Endothelial cell of umbilical vein (primary cell): ENCODE results near the gene ARL3. TPM values are rescaled to one million over a fixed set of nuclear protein-coding genes. Genes with fewer than 3 reads are reported as not detected.

ENCODE experiments used
- BruUV-seq: library from RNA; stranded (reverse); fragments of 400-500 nt; replicated peaks from 2 replicates; lab custom pipeline; 2021; lab: Mats Ljungman, UMichigan
- CTCF ChIA-PET: fragments of 300-600, 350-600 bp; sonication (Branson Sonifier 250); formaldehyde crosslinking; loops from one replicate; lab custom pipeline; 2021; ENCODE audit warnings: antibody characterized with exemption, inconsistent platforms; lab: Charles Lee
- POLR2A ChIA-PET: fragments of 300-600, 350-600 bp; sonication (Branson Sonifier 250); formaldehyde crosslinking; loops from one replicate; lab custom pipeline; 2021; ENCODE audit warnings: antibody characterized with exemption, inconsistent platforms; lab: Charles Lee
- DNase-seq: peaks from one replicate; pipeline ENCODE4 v3.0.0-alpha.2; 2011; ENCODE audit warnings: low read depth, low spot score
- FAIRE-seq: peaks from 2 replicates; lab custom pipeline; 2011; peaks lifted over from hg19 to GRCh38; lab: Jason Lieb, UNC
- H2AFZ ChIP-seq: 2 replicates; pipeline ENCODE4 v1.6.0; 2012; ENCODE audit warnings: low read depth, low read length, control low read depth, inconsistent platforms
- H3K27ac ChIP-seq: 2 replicates; pipeline ENCODE4 v1.5.1; 2011; ENCODE audit warnings: low read depth, mild to moderate bottlenecking, control low read depth, low read length, moderate library complexity; ENCODE audit not compliant: insufficient read depth
- H3K27me3 ChIP-seq, 2 experiments: 2 replicates each; pipeline versions ENCODE4 v1.6.0 to v1.6.1; 2011; ENCODE audit warnings: low read length in 2 of 2, mixed read lengths in 1 of 2; ENCODE audit not compliant: control insufficient read depth in 2 of 2, insufficient read depth in 2 of 2
- H3K36me3 ChIP-seq, 2 experiments: 2 replicates in 1 of 2; 3 replicates in 1 of 2; pipeline ENCODE4 v1.5.1; 2011; ENCODE audit warnings: low read length in 2 of 2, mild to moderate bottlenecking in 1 of 2, moderate library complexity in 1 of 2; ENCODE audit not compliant: control insufficient read depth in 2 of 2, insufficient read depth in 2 of 2; ENCODE audit errors: extremely low read depth in 1 of 2
- H3K4me1 ChIP-seq: 3 replicates; pipeline ENCODE4 v1.5.1; 2011; ENCODE audit warnings: mild to moderate bottlenecking, low read length; ENCODE audit not compliant: control insufficient read depth, insufficient read depth; ENCODE audit errors: extremely low read depth
- H3K4me2 ChIP-seq: 2 replicates; pipeline ENCODE4 v1.6.1; 2011; ENCODE audit warnings: low read length, control low read depth, mixed read lengths; ENCODE audit not compliant: insufficient read depth
- H3K4me3 ChIP-seq, 3 experiments: fragments of 200-600 bp in 1 of 3; sonication (generic), shearing (Covaris generic) in 1 of 3; replicated peaks in 1 of 3; 2 replicates each; pipeline ENCODE4 v1.5.1; 2011 to 2016; ENCODE audit warnings: control low read depth in 3 of 3, low read length in 3 of 3, mild to moderate bottlenecking in 2 of 3, inconsistent platforms in 1 of 3, low read depth in 1 of 3, moderate library complexity in 1 of 3; ENCODE audit not compliant: insufficient read depth in 1 of 3
- H3K79me2 ChIP-seq: 2 replicates; pipeline ENCODE4 v1.6.0; 2012; ENCODE audit warnings: low read length, inconsistent platforms; ENCODE audit not compliant: control insufficient read depth, insufficient read depth
- H3K9ac ChIP-seq: replicated peaks from 2 replicates; pipeline ENCODE3; 2011; ENCODE audit warnings: low read length, control low read depth; ENCODE audit not compliant: insufficient read depth; ENCODE audit errors: extremely low read depth
- H3K9me1 ChIP-seq: replicated peaks from 3 replicates; pipeline ENCODE4 v1.6.0; 2011; ENCODE audit warnings: mild to moderate bottlenecking, low read length; ENCODE audit not compliant: control insufficient read depth, insufficient read depth; ENCODE audit errors: extremely low read depth
- H3K9me3 ChIP-seq: replicated peaks from 2 replicates; pipeline ENCODE4 v1.5.1; 2012; ENCODE audit warnings: low read length, inconsistent platforms; ENCODE audit not compliant: control insufficient read depth, insufficient read depth
- H4K20me1 ChIP-seq: replicated peaks from 2 replicates; pipeline ENCODE3; 2011; ENCODE audit warnings: mild to moderate bottlenecking, low read length; ENCODE audit not compliant: control insufficient read depth, insufficient read depth; ENCODE audit errors: extremely low read depth
- EZH2 ChIP-seq: IDR thresholded peaks from 2 replicates; pipeline ENCODE4 v1.6.1; 2012; ENCODE audit warnings: borderline replicate concordance, low read depth, mild to moderate bottlenecking, moderate library complexity, low read length, inconsistent platforms; ENCODE audit not compliant: severe bottlenecking
- FOS ChIP-seq: IDR thresholded peaks from 2 replicates; pipeline ENCODE4 v1.6.1; 2011; ENCODE audit warnings: mild to moderate bottlenecking, low read length, moderate library complexity, borderline replicate concordance; ENCODE audit not compliant: insufficient read depth
- GATA2 ChIP-seq: IDR thresholded peaks from 2 replicates; pipeline ENCODE4 v1.7.0; 2011; ENCODE audit warnings: low read depth, mild to moderate bottlenecking, moderate library complexity, mixed read lengths, low read length; ENCODE audit not compliant: insufficient read length, insufficient read depth
- JUN ChIP-seq: IDR thresholded peaks from 2 replicates; pipeline ENCODE4 v1.6.1; 2011; ENCODE audit warnings: borderline replicate concordance, low read depth; ENCODE audit not compliant: insufficient read length, insufficient read depth
- MAX ChIP-seq: IDR thresholded peaks from 2 replicates; pipeline ENCODE4 v1.6.1; 2011; ENCODE audit not compliant: insufficient read depth, insufficient read length
- MYC ChIP-seq: IDR thresholded peaks from one replicate; pipeline ENCODE4 v1.6.1; 2011; ENCODE audit warnings: mild to moderate bottlenecking, low read depth, low read length
- POLR2A ChIP-seq: IDR thresholded peaks from 2 replicates; pipeline ENCODE4 v1.6.1; 2012; ENCODE audit warnings: low read depth, mild to moderate bottlenecking, control low read depth, low read length
- POLR2AphosphoS5 ChIP-seq: IDR thresholded peaks from 2 replicates; pipeline ENCODE4 v1.6.1; 2012; ENCODE audit warnings: low read depth, mild to moderate bottlenecking, control low read depth, low read length, moderate library complexity; ENCODE audit not compliant: insufficient read depth
- dilution Hi-C: fragments of 300-500 bp; cut with MboI; formaldehyde crosslinking; loops from one replicate; pipeline ENCODE4 v1.15.0; 2019; ENCODE audit warnings: low sequenced_read_pairs; ENCODE audit not compliant: extremely low pct_ligation_motif_present
- intact Hi-C: fragments of 100-400 bp; cut with micrococcal nuclease; formaldehyde crosslinking; loops from one replicate; pipeline ENCODE4 v1.10.0; 2022
- polyA plus RNA-seq, 4 experiments: library from polyadenylated mRNA; depleted of rRNA in 3 of 4; stranded (reverse) in 3 of 4; unstranded in 1 of 4; fragments of >200 nt; gene quantifications; 2 replicates each; pipeline versions ENCODE4 v1.2.1 to v1.2.3, GENCODE V29; 2011 to 2012; ENCODE audit warnings: missing spikeins in 1 of 4
- total RNA-seq: library from RNA; stranded (reverse); gene quantifications from 2 replicates; pipeline ENCODE4 v1.2.3, GENCODE V29; 2021
- TF ChIP-seq, protein P1 (sequence below), 2 donors: IDR thresholded peaks; 1 replicate in 1 of 2; 2 replicates in 1 of 2; pipeline ENCODE4 v1.5.1; 2011; ENCODE audit warnings: low read length in 2 of 2, mild to moderate bottlenecking in 2 of 2, moderate library complexity in 2 of 2, control low read depth in 1 of 2, inconsistent platforms in 1 of 2, low read depth in 1 of 2; ENCODE audit not compliant: insufficient read depth in 1 of 2; ENCODE audit errors: extremely low read depth in 1 of 2

ARL3 gene
- total and polyA plus RNA-seq, 2 donors (not counting 3 experiments of a cell fraction or from before 2014, with no cell fraction given): 6.6 to 11.0 TPM

GRCh38 chr10:102712089-102712488 lies 2.1 kb downstream of the ARL3 start:
- Histone ChIP-seq H3K36me3 (no peaks in the 10 kb centered on the region), H3K9me3 (no peaks in the 10 kb centered on the region), H3K4me2 (no peak overlapping the region), H3K79me2 (peaks cover 16% of the 10 kb centered on the region), H3K4me1 (peaks cover 23% of the 10 kb centered on the region), H4K20me1 (no peaks in the 10 kb centered on the region), H3K9ac (no peak overlapping the region), H2AFZ (no peak overlapping the region), H3K4me3 (no peak overlapping the region), H3K27me3 (no peaks in the 10 kb centered on the region), H3K27ac (no peak overlapping the region), H3K9me1 (no peaks in the 10 kb centered on the region)
- ChIA-PET POLR2A (no interaction called here), CTCF (interaction anchor here (0.7 to 7.1 kb wide), 4 partner anchors 35 to 138 kb away, joined by 3 to 75 read pairs (median 8); no protein-coding TSS in a partner anchor)
- intact Hi-C loops (loop anchor here (2.0 to 5.0 kb wide), 3 partner anchors 33 to 317 kb away; partner anchors contain the start of gene NFKB2), dilution Hi-C loops (no loop called here)
- no TSS peak for BruUV-seq
- FAIRE-seq: no peak
- DNase-seq: no peak
- TF ChIP-seq MYC (no peak), POLR2A (no peak), EZH2 (no peak), MAX (no peak), POLR2AphosphoS5 (no peak), GATA2 (no peak), FOS (no peak), JUN (no peak)
- TF ChIP-seq, protein P1, sequence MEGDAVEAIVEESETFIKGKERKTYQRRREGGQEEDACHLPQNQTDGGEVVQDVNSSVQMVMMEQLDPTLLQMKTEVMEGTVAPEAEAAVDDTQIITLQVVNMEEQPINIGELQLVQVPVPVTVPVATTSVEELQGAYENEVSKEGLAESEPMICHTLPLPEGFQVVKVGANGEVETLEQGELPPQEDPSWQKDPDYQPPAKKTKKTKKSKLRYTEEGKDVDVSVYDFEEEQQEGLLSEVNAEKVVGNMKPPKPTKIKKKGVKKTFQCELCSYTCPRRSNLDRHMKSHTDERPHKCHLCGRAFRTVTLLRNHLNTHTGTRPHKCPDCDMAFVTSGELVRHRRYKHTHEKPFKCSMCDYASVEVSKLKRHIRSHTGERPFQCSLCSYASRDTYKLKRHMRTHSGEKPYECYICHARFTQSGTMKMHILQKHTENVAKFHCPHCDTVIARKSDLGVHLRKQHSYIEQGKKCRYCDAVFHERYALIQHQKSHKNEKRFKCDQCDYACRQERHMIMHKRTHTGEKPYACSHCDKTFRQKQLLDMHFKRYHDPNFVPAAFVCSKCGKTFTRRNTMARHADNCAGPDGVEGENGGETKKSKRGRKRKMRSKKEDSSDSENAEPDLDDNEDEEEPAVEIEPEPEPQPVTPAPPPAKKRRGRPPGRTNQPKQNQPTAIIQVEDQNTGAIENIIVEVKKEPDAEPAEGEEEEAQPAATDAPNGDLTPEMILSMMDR (IDR thresholded peaks at IDR 0.05; ENCODE audit: extremely low read depth in 1 of 2, insufficient read depth in 1 of 2, low read depth in 1 of 2, low read length in 2 of 2): no peak
